ENCODE measurements around the gene TSPOAP1.

The TSPOAP1 gene, protein sequence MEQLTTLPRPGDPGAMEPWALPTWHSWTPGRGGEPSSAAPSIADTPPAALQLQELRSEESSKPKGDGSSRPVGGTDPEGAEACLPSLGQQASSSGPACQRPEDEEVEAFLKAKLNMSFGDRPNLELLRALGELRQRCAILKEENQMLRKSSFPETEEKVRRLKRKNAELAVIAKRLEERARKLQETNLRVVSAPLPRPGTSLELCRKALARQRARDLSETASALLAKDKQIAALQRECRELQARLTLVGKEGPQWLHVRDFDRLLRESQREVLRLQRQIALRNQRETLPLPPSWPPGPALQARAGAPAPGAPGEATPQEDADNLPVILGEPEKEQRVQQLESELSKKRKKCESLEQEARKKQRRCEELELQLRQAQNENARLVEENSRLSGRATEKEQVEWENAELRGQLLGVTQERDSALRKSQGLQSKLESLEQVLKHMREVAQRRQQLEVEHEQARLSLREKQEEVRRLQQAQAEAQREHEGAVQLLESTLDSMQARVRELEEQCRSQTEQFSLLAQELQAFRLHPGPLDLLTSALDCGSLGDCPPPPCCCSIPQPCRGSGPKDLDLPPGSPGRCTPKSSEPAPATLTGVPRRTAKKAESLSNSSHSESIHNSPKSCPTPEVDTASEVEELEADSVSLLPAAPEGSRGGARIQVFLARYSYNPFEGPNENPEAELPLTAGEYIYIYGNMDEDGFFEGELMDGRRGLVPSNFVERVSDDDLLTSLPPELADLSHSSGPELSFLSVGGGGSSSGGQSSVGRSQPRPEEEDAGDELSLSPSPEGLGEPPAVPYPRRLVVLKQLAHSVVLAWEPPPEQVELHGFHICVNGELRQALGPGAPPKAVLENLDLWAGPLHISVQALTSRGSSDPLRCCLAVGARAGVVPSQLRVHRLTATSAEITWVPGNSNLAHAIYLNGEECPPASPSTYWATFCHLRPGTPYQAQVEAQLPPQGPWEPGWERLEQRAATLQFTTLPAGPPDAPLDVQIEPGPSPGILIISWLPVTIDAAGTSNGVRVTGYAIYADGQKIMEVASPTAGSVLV (N-terminal part only)

DNA sequence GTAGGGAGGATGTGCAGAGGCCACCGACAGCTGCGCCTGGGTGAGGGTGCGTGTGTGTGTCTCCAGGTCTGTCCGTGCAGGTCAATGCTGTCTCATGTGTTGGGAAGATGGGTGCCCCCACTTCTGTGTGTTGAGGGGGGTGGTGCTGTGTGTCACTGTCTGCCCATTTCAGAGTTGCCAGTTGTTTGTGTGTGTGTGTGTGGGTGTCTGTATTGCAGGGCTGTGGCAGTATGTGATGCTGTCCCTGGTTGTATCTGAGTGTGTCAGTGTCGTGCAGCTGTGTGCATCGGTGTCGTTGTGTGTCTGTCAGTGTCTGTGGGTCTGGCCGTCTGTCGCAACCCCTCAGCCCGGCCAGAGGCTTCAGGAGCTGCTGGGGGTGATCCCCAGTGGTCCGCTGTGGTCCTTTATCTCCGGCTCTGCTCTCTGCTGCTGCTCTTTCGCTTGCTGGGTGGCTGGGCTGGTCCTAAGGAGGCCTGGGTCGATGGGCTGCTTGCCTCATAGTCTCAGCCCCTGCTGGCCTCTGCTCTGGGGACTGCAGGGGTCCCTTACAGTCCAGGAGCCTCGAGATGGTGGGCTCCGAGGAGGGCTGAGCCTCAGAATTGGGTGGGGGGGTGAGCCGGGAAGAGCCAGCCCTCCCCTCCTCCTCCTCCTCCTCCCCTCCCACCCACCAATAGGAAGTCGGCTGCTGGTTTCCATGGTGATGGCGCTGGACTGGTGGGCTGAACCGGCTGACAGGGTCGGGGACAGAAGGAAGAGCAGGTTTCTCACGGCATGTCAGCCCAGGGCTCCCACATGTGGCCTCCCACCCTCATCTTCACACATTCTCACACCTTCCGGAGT is at the start of gene TSPOAP1:
TSPOAP1 (minus strand) TSS at position 601 of the 840 bp plus-strand sequence. CDS start 875 bp downstream, outside the sequence.
- no peak for DNase-seq (ENCODE audit: low spot score)

DNA sequence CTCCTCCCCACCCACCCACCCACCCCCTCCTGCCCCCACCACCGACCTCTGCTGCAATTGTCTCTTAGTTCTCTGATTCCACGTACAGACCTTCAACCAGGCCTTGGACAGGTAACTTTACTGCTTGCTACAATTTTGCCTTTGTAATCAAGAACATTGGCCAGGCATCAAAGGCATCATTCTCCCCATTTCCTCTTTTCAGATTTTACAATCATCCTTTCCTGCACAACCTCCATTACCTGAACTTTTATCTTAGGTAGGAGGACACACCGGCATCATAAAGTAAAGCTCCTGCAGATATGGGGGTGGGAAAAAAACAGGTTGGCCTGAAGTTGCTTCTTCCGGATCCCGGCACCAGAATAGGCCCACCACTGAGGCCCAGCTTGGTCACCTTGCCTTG is 49.1 kb upstream of the TSPOAP1 start:
- DNase-seq (ENCODE audit: low spot score), result no peak

DNA sequence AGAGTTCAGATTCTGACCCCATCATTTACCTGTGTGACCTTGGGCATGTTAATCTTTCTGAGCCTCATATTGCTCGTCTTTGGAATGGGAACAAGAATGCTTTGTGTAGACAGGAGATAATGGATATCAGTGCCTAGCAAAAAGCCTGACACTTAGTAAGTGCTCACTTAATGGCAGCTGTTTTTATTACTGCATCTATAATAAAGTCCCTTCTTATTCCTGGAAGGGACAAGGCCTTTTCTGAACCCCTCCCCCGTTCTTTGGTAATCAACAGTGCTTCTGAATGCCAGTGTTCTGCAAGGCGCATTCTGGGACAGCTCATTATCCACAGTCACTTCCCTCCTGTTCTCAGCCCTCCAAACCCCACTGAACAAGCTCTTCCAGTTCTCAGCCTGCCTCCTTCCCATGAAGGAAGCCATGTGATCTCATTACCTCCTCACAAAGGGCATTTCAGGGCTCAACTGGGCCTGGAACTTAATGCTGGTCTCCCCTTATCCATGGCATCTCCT is 48.6 kb upstream of the TSPOAP1 start:
- DNase-seq (ENCODE audit: low spot score), result no peak

DNA sequence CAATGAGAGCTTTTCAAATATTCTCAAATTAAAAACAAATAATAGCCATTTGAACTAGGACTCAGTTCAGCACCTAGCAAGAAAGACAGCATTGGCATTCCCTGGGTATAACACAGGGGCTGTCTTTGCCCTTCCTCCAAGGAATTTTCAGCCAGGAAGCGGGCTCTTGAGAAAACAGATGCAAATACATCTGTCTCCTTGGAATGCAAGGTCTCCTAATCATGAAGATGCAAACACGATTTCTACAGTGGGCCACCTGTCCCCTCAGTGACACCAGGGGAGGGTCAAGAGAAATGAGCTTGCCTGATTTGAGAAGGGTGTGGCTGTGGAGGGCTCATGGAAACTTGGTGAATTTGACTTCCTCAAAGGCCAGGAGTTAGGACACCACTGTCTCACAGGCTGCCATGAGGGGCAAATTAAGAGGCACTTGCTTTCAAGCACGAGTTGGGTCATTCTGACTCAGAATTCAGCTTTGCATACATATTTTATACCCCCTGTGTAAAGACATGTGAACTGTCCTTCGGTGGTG is 47.9 kb upstream of the TSPOAP1 start:
- DNase-seq (ENCODE audit: low spot score), result no peak

DNA sequence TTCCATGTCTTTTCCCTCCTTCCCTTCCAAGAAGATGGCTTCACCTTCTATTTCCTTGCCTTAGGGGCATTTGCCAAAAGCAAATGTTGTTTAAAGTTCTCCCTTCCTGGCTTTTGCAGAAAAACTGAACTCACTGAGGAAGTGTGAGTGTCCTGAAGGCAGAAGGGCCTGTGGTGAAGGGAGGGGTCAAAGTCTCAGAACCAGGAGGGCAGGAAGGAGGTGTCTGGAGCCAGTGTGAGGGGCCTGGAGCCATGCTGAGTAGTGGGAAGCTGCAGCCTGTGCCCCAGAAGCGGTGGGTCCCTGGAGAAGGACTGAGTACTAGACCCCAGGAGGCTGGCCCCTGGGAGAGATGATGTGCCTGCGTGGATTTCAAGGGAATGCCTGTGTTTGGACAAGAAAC is 47.2 kb upstream of the TSPOAP1 start:
- DNase-seq (ENCODE audit: low spot score), result no peak

DNA sequence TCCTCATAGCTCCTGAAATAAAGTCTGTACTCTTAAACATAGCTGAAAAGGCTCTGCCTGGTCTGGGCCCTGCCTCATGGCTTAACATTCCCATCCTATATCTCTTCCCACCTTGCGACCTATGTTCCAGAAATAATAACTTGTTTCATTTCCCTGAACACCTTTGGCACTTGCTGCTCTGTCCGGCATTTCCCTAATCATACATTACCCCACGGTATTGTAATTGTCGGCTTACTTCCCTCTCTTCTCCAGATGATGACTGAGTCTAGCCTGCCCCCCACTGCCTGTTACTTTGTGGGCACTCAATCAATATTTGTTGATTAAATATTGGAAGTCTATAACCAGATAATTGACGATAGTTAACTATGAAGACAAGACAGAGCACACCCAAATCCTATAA is 46.7 kb upstream of the TSPOAP1 start:
- no peak for DNase-seq (ENCODE audit: low spot score)

DNA sequence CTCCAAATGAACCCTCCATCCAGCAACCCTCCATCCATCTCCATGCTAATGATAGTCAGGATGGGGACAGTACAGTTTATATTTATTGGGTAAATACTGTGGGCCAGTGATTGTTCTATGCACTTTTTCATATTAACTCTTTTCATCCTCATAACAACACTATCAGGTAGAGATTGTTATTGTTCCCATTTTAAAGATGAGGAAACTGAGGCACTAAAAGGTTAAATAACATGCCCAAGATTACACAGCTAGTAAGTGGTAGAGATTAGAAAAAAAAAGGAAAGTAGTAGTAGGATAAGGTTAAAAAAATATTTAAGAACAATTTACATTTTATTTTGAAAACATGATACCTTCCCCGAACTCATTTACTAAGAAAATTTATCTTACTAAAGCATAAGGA is 45.3 kb upstream of the TSPOAP1 start:
- DNase-seq (ENCODE audit: low spot score), result no peak

DNA sequence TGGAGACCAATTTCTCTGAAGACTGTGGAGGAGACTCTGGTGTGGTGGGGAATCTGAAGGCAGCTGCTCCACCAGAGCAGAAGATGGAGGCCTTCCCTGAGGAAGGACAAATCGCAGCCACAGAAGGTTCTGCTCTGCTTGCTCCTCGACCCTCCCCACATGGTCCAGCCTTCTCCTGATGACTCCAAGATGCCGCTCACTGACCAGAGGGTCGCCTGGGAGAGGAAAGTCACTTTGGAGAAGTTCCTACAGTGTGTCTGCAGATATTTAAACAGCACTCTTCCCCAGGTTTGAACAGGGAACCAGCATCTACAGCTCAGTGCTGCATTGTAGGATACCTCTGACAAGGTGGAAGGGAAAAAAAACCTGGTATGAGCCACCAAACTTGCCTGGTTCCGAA is 44.4 kb upstream of the TSPOAP1 start:
- no peak for DNase-seq (ENCODE audit: low spot score)

DNA sequence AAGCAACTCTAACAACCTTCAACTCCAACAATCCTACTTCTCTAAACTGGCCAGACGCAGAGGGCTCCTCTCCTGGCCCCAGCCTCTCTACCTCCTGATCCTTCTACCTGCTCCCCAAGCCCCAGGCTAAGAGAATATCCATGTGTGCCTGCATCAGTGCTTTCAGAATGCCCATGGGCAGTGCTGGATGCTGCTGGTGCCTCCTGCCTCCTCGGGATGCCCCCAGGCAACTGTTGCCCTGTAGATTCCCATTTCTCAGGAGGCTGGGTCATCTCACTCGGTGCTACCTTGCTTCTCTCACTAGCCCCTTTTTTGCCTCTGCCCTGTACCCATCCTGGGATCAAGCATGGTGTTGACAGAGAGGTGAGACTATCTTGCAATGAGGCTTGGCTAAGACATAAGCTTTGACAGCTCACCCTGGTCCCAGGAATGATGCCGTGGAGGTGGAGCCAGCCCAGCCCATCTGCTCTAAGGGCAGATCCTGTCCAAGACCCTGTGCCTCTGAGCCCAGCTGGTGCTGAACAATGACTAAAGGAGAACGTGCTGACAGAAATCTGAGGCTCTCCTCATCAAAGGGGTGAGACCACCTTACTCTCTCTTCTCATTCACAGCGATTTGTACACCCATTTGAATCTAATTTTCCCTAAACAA is 42.8 kb upstream of the TSPOAP1 start:
- no peak for DNase-seq (ENCODE audit: low spot score)

DNA sequence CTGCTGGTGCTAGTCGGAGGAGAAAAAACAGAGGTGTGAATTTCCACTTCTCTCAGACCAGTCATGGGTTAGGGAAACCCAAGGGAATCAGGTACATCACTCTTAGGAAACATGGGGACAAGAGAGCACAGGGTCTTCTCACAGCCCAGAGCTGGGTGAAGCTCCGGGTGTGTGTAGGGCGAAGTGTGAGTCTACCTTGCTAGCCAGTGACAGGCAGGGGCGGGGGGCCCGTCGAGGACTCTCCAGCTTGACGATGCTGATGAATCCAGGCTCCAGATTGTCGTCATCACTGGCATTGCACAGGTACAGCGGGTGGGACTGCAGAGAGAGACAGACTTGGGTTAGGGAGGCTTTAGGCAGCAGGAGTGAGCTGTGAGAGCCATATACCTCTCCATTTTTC is 42.1 kb upstream of the TSPOAP1 start:
- DNase-seq (ENCODE audit: low spot score), result no peak

DNA sequence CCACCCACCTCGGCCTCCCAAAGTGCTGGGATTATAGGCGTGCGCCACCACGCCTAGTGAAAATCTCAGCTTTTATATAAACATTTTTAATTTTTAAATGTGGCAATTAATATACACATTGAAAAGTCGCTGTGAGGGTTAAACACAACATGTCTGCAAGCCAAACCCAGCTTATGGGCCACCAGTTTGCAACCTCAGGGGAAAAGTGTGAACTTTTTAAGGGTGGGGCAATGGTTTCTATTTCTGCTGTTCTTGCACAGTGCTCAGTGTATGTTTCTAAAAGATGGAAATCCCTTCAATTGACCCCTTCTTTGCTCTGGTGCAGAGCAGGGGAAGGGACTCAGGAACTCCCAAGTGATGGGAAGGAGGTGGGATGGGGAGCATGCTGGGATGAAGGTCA is 41.7 kb upstream of the TSPOAP1 start:
- no peak for DNase-seq (ENCODE audit: low spot score)

DNA sequence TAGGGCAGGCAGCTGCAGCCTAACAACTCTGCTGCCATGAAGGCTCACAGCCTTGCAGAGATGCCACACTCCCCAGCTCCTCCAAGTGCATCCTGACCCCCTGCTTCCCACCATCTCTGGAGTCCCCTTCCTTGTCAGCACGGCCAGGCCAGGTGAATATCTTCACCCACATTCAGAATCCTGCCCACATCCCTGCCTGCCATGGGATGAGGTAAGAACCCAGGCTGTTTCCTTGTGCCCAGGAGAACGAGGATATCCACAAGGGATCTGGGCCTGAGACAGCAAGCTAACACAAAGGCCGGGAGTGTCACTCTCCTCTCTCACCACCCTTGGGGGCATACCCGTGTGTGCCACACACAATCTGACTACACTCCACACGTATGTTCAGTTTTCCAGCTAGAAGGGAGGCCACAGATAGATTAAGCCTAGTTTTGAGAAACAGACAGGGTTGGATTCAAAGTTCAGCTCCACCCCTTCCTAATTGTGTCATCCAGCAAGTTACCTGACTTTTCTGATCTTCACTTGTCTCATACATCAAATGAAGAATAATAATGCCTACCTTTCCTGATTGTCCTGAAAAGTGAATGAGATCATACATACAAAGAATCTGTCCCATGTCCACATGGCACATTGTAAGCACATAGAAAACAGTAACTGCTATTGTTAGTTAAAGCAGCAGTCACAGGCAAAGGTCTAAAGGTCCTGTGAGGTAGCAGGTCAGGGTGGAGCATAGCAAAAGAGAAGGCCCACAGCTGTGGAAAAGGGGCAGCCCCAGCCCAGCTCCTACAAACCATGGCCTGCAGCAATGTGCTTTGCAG is 40.8 kb upstream of the TSPOAP1 start:
- DNase-seq (ENCODE audit: low spot score), result no peak

DNA sequence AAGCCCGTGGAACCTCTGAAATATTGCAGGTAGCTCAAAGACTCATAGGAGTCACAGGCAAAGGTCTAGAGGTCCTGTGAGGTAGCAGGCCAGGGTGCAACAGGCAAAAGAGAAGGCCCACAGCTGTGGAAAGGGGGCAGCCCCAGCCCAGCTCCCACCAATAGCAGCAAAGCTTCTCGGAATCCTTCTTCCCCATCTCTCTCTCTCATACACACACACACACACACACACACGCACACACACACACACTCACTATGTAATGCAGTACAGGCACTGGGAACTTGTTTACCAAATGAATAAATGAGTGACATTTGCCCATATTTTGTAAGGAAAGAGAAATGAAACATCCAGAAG is 40.2 kb upstream of the TSPOAP1 start:
- DNase-seq (ENCODE audit: low spot score), result no peak

DNA sequence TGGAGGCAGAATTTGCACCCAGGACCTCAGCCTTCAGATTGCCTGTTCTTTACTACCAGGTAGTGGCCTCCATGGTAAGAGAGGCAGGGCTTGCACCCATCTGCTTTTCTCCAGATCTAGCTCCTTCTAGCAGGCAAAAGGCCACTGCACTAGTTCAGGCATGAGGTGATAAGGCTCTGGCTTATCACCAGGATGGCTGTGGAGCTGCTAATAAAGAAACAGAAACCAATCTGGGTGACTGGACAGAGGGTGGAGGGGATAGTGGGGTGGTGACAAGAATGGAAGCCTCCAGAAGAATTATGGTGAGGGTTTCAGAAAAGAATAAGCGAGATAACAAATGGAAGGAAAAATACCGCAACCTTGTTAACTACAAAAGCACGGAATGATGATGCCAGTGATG is 38.9 kb upstream of the TSPOAP1 start:
- no peak for DNase-seq (ENCODE audit: low spot score)

DNA sequence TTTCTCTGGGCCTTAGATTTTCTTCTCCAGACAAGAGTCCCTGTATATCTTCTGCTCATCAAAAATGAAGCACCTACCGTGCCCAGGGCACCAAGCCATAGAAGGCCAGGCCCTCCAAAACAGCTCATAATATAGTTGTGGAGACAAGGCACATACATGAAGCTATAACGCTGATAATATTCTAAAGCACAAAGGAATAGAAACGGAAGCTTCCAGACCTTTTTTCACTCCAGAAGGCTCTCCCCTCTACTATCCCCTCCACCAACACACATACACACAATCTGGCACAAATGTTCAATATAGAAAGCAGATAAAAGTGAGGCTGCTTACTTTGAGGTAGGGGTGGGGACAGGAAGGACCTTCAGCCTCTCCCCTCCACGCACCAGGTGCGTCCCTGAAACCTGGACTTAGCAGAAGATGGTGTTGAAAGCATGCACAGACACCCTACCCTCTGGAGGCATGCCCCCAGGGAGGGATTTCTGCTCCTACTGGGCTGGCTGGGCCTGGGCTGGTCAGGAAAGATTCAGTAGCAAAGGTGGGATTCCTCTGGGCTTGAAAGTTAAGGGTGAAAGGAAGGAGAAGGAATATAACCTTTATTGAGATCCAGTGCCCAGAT is 37.5 kb upstream of the TSPOAP1 start:
- DNase-seq (ENCODE audit: low spot score), result no peak

DNA sequence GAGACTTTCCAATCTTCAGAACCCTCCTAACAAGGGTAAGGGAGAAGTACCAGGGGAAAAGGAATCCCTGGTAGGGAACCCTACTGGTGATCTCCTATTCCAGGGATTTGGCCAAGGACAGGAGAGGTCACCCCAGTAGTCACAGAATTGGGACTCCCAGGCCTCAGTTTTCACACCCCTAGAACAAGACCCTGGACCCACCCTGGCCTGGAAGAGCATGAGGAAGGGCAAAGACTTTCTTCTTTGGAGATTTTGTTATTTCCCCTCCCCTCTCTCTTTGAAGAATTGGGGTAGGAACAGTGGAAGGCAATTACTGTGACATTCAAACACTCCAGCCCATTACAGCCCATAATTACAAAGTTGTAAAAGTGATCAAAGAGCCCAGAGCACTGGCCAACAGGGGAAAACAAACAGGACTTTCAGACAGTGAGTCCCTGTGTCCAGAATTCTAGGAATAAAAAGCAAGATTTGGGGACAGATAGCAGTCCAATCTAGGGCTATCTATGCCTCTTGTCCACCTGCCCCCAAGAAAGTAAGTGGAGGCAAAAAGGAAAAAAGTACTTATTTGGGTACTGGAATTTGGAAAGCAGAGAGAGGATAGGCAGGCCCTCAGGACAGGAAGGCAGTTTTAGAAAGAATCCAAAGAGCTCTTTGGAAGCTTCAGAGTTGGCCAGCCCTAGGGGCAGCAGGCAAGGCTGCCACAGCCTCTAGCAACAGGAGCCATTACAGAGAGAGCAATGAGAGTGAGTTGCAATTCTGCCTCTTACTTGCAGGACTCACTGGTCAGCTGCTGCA is 36.8 kb upstream of the TSPOAP1 start:
- no peak for DNase-seq (ENCODE audit: low spot score)

DNA sequence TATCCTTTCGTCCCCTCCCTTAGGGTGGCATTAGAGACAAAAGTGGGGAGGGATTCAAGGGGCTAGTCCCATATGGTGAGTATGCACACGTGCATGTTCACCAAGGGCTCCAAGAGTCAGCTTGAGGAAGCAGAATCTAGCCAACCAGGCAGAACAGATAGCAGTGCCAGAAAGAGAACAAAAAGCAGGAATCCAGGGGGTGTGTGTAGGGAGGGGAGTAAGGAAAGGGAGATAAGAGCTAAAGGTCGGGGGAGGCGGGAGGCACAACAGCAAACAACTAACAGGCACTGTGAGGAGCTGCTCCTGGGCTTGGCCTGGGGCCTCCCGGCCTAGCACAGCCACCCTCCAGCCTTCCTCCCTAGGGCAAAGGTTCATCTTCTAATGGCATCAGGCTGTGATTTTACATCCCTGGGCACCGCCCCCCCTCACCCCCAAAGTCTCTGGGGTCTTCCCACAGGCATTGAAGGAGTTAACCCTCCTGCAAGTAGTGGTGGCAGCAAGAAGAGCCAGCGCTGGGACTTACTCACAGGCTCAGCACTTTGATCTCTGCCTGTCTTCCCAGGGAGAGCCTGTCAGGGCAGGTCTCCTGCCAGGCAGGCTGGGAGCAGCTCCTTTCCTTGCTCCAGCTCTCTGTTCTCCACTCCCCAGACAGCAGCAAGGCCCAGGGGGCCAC is 35.8 kb upstream of the TSPOAP1 start:
- no peak for DNase-seq (ENCODE audit: low spot score)

DNA sequence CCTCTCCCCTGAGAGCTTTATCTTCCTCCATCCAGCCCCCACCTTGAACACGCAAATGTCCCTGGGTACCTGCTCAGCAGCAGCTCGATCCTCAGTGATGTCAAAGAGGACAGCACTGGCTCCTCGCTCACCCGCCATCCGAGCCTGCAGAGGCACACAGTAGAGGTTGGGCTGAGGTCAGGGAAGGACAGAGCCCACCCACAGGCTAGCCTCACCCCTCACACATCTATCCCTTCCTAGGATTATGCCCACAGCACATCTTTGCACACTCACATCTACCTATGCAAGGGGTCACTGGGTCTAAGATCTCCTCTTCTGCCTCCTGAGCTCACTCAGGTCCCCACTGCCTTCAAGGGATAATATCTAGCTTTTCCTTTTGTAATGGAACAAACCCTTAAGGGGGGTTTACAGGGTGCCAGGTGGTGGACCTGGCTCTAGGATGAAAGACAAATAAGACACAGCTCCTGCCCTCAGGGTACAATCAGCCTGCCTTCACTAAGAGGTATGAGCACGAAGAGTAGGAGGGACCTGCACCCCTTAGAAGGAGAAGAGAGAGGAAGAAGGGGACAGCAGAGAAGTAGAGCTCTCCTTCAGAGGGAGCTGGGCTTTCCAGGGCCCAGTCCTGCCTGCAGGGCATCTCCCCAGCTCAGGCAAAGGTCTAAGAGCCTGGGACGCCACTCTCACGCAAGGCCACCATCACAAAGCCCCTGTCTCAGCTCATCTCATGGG is 35.0 kb upstream of the TSPOAP1 start:
- DNase-seq (ENCODE audit: low spot score), result no peak
